Lower lobe of right lung (tissue), 2 donors: ENCODE data around the gene LRRC26. TPM values are rescaled to one million over a fixed set of nuclear protein-coding genes. Genes with fewer than 3 reads are reported as not detected.
"Not testable (repeated sequence)": the region's sequence is repeated elsewhere in the genome, so short reads cannot be mapped to it uniquely, and the experiment has no call there.

Source experiments
- ATAC-seq, 2 donors: fragments of 200-7000 bp; cut with Tn5 transposase; one replicate each; pipeline ENCODE4 v1.9.1; 2020 to 2022; ENCODE audit warnings: mild to moderate bottlenecking in 2 of 2, moderate library complexity in 2 of 2
- DNase-seq: peaks from one replicate; pipeline ENCODE4 v3.0.0-alpha.2; 2020
- H3K27ac ChIP-seq: fragments of 200-600 bp; one replicate; pipeline ENCODE4 v1.8.0; 2022
- H3K27me3 ChIP-seq: fragments of 200-600 bp; one replicate; pipeline ENCODE4 v1.8.0; 2022; ENCODE audit warnings: low read depth
- H3K36me3 ChIP-seq: fragments of 200-600 bp; one replicate; pipeline ENCODE4 v1.8.0; 2022; ENCODE audit warnings: mild to moderate bottlenecking
- H3K4me1 ChIP-seq: fragments of 200-600 bp; one replicate; pipeline ENCODE4 v1.8.0; 2022
- H3K4me3 ChIP-seq: fragments of 200-600 bp; one replicate; pipeline ENCODE4 v1.8.0; 2022; ENCODE audit warnings: mild to moderate bottlenecking
- H3K9me3 ChIP-seq: fragments of 200-600 bp; one replicate; pipeline ENCODE4 v1.8.0; 2022
- intact Hi-C: fragments of 100-400 bp; cut with DNase I; formaldehyde crosslinking; loops from one replicate; pipeline ENCODE4 v1.11.0; 2022
- total RNA-seq: library from RNA; stranded (reverse); fragmentation: NEBNext Ultra II Directional; extraction: Animal tissue kit (Norgen Biotek cat#: 25700); gene quantifications from one replicate; pipeline ENCODE4 v1.2.1, GENCODE V29; 2021
- TF ChIP-seq, protein P1 (sequence below): fragments of 200-600 bp; IDR thresholded peaks from one replicate; pipeline ENCODE4 v1.8.0; 2022; ENCODE audit warnings: antibody characterized with exemption, mild to moderate bottlenecking
- donor health status: DM: no; HTN: yes; CAD: no; lungs with severe emphysema.

LRRC26 gene
- total RNA-seq, 1 donor from 2014 or later = 1.0 TPM

DNA sequence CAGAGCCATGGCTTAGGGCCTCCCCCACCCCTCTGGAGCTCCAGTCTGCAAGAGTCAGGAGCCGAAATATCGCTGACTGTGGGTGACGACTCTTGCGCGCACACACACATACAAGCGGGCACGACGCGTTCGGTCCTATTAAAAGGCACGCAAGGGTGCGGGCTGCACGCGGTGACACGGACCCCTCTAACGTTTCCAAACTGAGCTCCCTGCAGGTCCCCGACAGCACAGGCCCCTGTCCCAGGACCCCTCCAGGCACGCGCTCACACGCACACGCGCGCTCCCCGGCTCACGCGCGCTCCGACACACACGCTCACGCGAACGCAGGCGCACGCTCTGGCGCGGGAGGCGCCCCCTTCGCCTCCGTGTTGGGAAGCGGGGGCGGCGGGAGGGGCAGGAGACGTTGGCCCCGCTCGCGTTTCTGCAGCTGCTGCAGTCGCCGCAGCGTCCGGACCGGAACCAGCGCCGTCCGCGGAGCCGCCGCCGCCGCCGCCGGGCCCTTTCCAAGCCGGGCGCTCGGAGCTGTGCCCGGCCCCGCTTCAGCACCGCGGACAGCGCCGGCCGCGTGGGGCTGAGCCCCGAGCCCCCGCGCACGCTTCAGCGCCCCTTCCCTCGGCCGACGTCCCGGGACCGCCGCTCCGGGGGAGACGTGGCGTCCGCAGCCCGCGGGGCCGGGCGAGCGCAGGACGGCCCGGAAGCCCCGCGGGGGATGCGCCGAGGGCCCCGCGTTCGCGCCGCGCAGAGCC lies 31.0 kb downstream of the LRRC26 start, which contains the start of gene GRIN1:
TSS of gene GRIN1 (plus strand) at position 433 of the 746 bp plus-strand sequence. CDS start 333 bp downstream, outside the sequence.
- Histone ChIP-seq H3K4me3 (no peak within 1 kb of the TSS), H3K27me3 (peaks cover 91% of the 10 kb centered on the region)
- no peak for DNase-seq

DNA sequence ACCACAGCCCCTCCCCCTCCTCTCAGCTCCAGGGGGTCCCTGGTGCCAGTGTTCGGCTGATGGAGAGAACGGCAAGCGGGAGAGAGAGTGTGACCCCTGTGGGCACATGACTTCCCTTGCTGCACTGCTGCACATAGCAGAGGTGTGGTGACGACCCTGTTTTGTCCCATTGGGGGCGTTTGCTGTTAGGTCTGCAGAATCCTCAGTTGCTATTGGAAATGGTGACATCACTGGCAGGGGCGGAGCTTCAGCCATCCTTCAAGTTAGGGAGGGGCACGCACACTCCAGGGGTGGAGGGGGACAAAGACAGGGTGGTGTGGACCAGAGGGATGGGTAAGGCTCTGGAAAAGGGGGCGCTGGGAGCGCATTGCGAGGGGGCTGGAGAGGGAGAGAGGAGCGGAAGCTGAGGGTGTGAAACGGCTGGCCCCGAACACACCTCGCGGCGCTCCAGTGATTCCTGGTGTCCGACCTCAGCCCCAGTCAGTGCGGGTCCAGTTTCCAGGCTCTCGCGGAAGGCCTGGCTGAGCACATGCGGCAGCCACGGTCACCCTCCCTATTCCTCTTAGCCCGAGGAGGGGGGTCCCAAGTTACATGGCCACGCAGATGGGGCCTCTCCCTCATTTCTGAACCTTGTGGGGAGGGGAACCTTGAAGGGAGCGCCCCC lies 31.7 kb downstream of the LRRC26 start:
- Histone ChIP-seq H3K36me3 (no peaks in the 10 kb centered on the region), H3K9me3 (no peaks in the 10 kb centered on the region), H3K27me3 (peaks cover 91% of the 10 kb centered on the region), H3K4me3 (no peak overlapping the region), H3K4me1 (peaks cover 6% of the 10 kb centered on the region), H3K27ac (no peak overlapping the region)
- ATAC-seq = no peak
- DNase-seq = no peak
- intact Hi-C loops = no loop called here
- TF ChIP-seq, protein P1, sequence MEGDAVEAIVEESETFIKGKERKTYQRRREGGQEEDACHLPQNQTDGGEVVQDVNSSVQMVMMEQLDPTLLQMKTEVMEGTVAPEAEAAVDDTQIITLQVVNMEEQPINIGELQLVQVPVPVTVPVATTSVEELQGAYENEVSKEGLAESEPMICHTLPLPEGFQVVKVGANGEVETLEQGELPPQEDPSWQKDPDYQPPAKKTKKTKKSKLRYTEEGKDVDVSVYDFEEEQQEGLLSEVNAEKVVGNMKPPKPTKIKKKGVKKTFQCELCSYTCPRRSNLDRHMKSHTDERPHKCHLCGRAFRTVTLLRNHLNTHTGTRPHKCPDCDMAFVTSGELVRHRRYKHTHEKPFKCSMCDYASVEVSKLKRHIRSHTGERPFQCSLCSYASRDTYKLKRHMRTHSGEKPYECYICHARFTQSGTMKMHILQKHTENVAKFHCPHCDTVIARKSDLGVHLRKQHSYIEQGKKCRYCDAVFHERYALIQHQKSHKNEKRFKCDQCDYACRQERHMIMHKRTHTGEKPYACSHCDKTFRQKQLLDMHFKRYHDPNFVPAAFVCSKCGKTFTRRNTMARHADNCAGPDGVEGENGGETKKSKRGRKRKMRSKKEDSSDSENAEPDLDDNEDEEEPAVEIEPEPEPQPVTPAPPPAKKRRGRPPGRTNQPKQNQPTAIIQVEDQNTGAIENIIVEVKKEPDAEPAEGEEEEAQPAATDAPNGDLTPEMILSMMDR = no peak

More for the DNA sequence above, 31.0 kb downstream of the LRRC26 start, which contains the start of gene GRIN1:
- peak; percentile 61 to 76 for ATAC-seq
- TF ChIP-seq, protein P1 = no peak
- Histone ChIP-seq H3K4me1 (peaks cover 6% of the 10 kb centered on the region), H3K27ac (no peak within 1 kb of the TSS), H3K36me3 (no peaks in the 10 kb centered on the region), H3K9me3 (no peaks in the 10 kb centered on the region)
- intact Hi-C loops = no loop called here

DNA sequence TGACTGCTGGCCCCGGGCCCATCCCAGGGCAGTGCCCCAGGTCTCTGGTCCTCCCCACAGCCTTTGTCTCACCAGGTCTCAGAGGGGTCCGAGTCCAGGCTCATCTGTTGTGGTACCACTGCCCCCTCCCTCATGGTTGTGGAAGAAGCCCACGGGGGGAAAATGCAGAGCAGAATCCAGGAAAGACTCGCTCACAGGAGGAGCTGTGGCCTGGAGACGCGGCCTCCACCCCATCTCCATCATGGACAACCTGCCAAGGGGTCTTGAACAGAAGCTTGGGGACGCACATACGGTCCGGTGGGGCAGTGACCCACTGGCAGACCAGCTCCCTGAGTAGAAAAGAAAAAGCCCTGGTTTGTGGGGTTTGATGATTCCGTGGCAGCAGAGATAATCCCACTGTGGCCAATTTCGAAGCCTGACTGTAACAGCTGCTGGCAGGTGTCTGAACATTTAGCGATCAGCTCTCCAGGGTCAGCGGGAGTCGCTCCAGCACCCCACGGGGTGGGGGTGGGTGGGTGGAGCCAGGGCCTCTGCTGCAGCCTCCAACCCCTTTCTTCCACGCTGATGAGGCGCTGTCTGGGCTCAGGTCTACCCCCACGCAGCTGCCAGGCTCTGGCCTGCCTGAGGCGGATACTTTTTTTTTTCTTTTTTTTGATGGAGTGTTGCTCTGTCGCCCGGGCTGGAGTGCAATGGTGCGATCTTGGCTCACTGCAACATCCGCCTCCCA lies 32.8 kb downstream of the LRRC26 start:
- H3K36me3 ChIP-seq = no peaks in the 10 kb centered on the region
- no peak overlapping the region for H3K4me3 ChIP-seq
- no peak overlapping the region for H3K27ac ChIP-seq
- DNase-seq = no peak
- no peak for ATAC-seq
- H3K27me3 ChIP-seq = peaks cover 89% of the 10 kb centered on the region
- intact Hi-C loops = no loop called here
- H3K9me3 ChIP-seq = no peaks in the 10 kb centered on the region
- peaks cover 6% of the 10 kb centered on the region for H3K4me1 ChIP-seq
- TF ChIP-seq, protein P1 = no peak

DNA sequence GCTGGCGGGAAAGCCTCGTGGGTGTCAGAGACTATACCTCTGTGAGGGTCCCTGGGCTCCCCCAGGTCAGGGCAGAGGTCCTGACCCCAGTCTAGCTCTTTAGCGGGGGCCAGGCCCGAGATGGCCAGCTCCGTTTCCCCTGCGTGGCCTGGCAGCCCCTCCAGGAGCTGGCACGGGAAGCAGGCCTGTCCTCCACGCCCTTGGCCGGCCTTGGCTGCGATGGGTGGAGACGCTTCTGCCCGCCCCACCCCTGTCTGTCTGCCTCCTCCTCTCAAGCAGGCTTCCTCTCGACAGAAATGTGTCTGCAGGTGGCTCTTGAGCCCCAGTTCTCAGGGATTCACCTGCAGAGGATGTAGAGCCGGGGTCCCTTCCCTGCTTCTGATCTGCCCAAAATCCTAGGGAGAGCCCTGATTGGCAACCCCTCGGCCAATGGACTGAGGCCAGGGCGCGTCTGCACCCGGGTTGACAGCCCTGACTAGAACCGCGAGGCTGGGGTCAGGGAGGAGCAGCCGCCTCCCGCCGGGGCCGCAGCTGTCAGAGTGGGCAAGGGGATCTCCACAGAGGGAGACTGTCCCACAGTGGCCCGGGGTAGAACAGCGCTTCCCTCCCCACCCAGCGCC lies 33.5 kb downstream of the LRRC26 start:
- TF ChIP-seq, protein P1 = no peak
- ATAC-seq (peak in 1 of 2 donors; percentile 18), DNase-seq (no peak)
- Histone ChIP-seq H3K4me1 (peaks cover 6% of the 10 kb centered on the region), H3K27ac (no peak overlapping the region), H3K9me3 (no peaks in the 10 kb centered on the region), H3K27me3 (peaks cover 82% of the 10 kb centered on the region), H3K4me3 (no peak overlapping the region), H3K36me3 (no peaks in the 10 kb centered on the region)
- intact Hi-C loops = no loop called here

DNA sequence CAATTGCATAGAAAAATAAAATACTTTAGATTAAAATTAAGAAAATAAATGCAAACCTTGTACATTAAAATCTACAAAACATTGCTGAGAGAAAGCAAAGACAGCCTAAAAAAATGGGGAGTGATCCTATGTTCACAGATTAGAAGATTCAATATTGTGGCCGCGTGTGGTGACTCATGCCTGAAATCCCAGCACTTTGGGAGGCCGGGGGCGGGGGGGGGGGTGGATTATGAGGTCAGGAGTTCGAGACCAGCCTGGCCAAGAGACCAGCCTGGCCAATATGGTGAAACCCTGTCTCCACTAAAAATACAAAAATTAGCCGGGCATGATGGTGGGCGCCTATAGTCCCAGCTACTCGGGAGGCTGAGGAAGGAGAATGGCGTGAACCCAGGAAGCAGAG lies 34.7 kb downstream of the LRRC26 start:
- ATAC-seq, H3K36me3 ChIP-seq, H3K4me1 ChIP-seq, H3K27ac ChIP-seq, H3K4me3 ChIP-seq, intact Hi-C loops, DNase-seq, H3K9me3 ChIP-seq: not testable (repeated sequence)
- peaks cover 75% of the 10 kb centered on the region for H3K27me3 ChIP-seq
